ENCODE measurements around the gene ADNP. TPM values are rescaled to one million over a fixed set of nuclear protein-coding genes. Genes with fewer than 3 reads are reported as not detected.

The ADNP gene
- total and polyA plus RNA-seq, 2 of the 4 experiments (the other 2 are of a cell fraction) = 23.3 to 24.8 TPM

GRCh38 chr20:50915424-50915823 lies 15.8 kb downstream of the ADNP start:
- Histone ChIP-seq H3K56ac (ENCODE audit: extremely low read depth, insufficient read depth, low read length) (no peak overlapping the region), H2BK5ac (ENCODE audit: low read depth, low read length, poor library complexity, severe bottlenecking) (no peak overlapping the region), H4K8ac (ENCODE audit: low read depth in 2 of 2, low read length in 2 of 2) (no peak overlapping the region), H4K20me1 (ENCODE audit: insufficient read depth, low read length) (peaks cover 96% of the 10 kb centered on the region), H3K9ac (ENCODE audit: low read depth, low read length) (no peak overlapping the region), H3K36me3 (ENCODE audit: control insufficient read depth, insufficient read depth, low read length) (0 out of 2 replicates have a peak, but pooled peaks cover 2% of the 10 kb centered on the region), H4K5ac (ENCODE audit: low read depth, low read length) (no peak overlapping the region), H3K27ac (ENCODE audit: insufficient read depth, low read length) (no peak overlapping the region), H3K27me3 (ENCODE audit: control insufficient read depth, insufficient read depth, low read length) (no peaks in the 10 kb centered on the region), H3K79me1 (ENCODE audit: low read depth in 1 of 2, low read length in 2 of 2) (peaks cover 7 to 69% of the 10 kb centered on the region in 2 experiments; a peak in 2 of 4 replicates), H3K18ac (ENCODE audit: low read depth, low read length) (no peak overlapping the region), H2BK15ac (ENCODE audit: low read depth, low read length) (no peak overlapping the region), H3K4me3 (ENCODE audit: insufficient read depth, low read depth, low read length) (no peak overlapping the region), H4K91ac (ENCODE audit: insufficient read depth, low read depth, low read length) (no peak overlapping the region), H3K4me2 (ENCODE audit: low read depth, low read length) (no peak overlapping the region), H2BK20ac (ENCODE audit: low read depth, low read length) (no peak overlapping the region), H3K4me1 (ENCODE audit: control insufficient read depth, insufficient read depth, low read length) (peaks cover 31% of the 10 kb centered on the region), H3K14ac (replicated peaks; ENCODE audit: low read depth, low read length) (no peak overlapping the region), H2AK9ac (replicated peaks; ENCODE audit: low read depth, low read length, poor library complexity) (no peak overlapping the region), H2BK120ac (ENCODE audit: low read depth, low read length) (no peak overlapping the region), H3K9me3 (ENCODE audit: control insufficient read depth, insufficient read depth, low read length) (no peaks in the 10 kb centered on the region), H2AFZ (replicated peaks; ENCODE audit: low read length, poor library complexity) (no peak overlapping the region), H3K23ac (ENCODE audit: low read depth, low read length) (no peak overlapping the region), H3K4ac (ENCODE audit: low read depth, low read length) (no peak overlapping the region), H2AK5ac (ENCODE audit: low read depth, low read length) (no peak overlapping the region), H3K9me1 (ENCODE audit: insufficient read depth, low read length) (peaks cover 27% of the 10 kb centered on the region)
- in situ Hi-C loops (cut with MboI; ENCODE audit: low sequenced_read_pairs) (no loop called here), dilution Hi-C loops (cut with HindIII; ENCODE audit: low sequenced_read_pairs, unreplicated experiment) (loop anchor here (25.0 kb wide), 1 partner anchor 103 kb away; no protein-coding TSS in a partner anchor), intact Hi-C loops (cut with micrococcal nuclease) (no loop called here)
- ChIA-PET CTCF (interaction anchor here (0.6 to 1.7 kb wide), 6 partner anchors 13 to 472 kb away, joined by 3 to 6 read pairs (median 4); no protein-coding TSS in a partner anchor), POLR2A (ENCODE audit: unreplicated experiment) (no interaction called here)
- no TSS peak for BruUV-seq (replicated peaks)
- TF ChIP-seq SMC3 (IDR thresholded peaks at IDR 0.05; ENCODE audit: low read depth, low read length) (no peak), MAZ (IDR thresholded peaks at IDR 0.05; ENCODE audit: borderline replicate concordance, low read depth, low read length) (peak; percentile 42)
- DNase-seq (peak; percentile 49), ATAC-seq (ENCODE audit: low read depth) (no peak)
- 100% methylated on average over 1 of the region's 3 CpGs; no CpG with 5 or more reads in 1 of the 2 experiments for WGBS, 2 experiments (ENCODE audit: extremely low coverage in 2 of 2, insufficient read length in 1 of 2)

Measured in IMR-90 (cell line).